A549 treated with Hydrocortisone at 1 μM for 4 hours (cell line): ENCODE results near the gene CCDC82. TPM values are rescaled to one million over a fixed set of nuclear protein-coding genes. Genes with fewer than 3 reads are reported as not detected.

ENCODE experiments used
- total RNA-seq: library from RNA; stranded (reverse); fragments of 200-300 nt; extraction: Qiagen RNA extraction; gene quantifications from 5 replicates; pipeline ENCODE4 v1.2.3, GENCODE V29; 2022

Gene CCDC82
- 16.3 to 25.6 TPM (median 19.1 TPM) in 5 replicates for total RNA-seq

GRCh38 chr11:96389720-96390487 lies at the start of gene CCDC82, which contains the start of gene JRKL:
TSS of gene CCDC82 (minus strand) at chr11:96389912. CDS start at chr11:96384747, 5,165 bp downstream.
TSS of gene JRKL (plus strand) at chr11:96390013. CDS start at chr11:96390650, 637 bp downstream.

DNA sequence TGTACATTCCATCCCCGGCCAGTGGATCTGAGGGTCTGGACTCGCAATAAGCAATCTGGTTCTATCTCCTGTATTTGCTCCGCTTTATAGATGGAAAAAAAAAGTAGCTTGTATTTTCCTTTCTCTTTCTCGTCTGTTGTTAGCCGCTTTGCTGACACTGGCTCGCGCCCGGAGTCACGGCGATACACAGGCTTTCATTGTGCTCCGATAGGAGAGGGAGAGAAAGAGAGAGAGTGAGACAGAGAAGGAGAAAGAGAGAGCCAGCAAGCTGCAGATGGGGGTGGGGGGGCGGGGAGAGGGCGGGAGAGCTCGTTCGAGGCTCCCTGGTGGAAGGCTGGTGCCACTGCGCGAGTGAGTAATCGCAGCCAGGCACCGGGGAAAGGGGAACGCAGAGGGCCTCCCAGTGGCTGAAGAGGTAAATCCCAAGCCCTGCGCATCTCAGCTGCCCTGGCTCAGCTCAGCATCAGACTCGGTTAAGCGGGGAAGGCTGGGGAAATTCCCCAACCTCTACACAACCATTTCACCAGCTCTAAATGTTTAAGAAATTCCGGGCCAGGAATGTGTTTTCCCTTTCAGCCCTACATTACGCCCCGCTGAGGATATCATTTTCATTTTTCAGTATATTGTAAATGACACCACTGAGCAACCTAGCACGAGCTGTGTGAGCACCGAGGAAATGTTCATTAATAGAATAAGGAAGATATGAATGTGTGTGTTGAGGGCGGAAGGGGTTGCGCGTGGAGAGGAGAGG lies 46.6 kb downstream of the CCDC82 start, which contains the start of gene MAML2:
MAML2 (minus strand) TSS at position 235 of the 751 bp plus-strand sequence. CDS start 1,300 bp downstream, outside the sequence.

Other genes starting within 250 kb of the CCDC82 start
- gene MAML2, start 46.7 kb downstream of the CCDC82 start, total RNA-seq = 2.2 to 4.3 TPM (median 3.7 TPM) in 5 replicates
- gene JRKL, start 101 bp upstream of the CCDC82 start, total RNA-seq = 4.2 to 8.3 TPM (median 5.6 TPM) in 5 replicates